NCI-H2171 treated with DMSO at 0.1 percent for 48 hours (cell line): ENCODE data around the gene PMCH.
A peak's percentile ranks its signal among the peaks of the same experiment; 100 is the strongest.
"Not testable (repeated sequence)": the region's sequence is repeated elsewhere in the genome, so short reads cannot be mapped to it uniquely, and the experiment has no call there.

ENCODE experiments used
- DNase-seq: peaks from one replicate; lab custom pipeline; 2025; lab: John Stamatoyannopoulos, UW

PMCH gene, protein sequence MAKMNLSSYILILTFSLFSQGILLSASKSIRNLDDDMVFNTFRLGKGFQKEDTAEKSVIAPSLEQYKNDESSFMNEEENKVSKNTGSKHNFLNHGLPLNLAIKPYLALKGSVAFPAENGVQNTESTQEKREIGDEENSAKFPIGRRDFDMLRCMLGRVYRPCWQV

DNA sequence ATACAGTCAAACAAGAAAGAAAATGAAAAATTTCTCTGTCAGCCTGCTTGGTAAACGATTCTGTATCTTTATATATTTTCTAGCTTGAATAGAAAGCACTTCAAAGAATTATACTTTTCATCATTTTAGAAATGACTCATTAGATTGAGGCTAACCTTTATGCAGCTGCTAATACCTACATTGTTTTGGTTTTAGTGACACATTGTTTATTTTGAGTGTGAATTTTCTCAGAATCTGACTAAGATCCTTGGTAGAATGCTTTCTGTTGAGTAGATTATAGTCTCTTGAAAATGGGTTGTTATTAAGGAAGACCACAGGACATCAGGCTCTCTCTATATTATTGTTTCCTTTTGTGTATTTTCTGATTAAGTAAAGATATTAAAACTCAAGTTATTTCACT lies at the start of gene PMCH:
Gene PMCH (minus strand): TSS at position 45 of the 400 bp plus-strand sequence. CDS start 63 bp downstream, outside the sequence.
- no peak for DNase-seq

GRCh38 chr12:102240859-102241258 lies 43.2 kb upstream of the PMCH start:
- not testable (repeated sequence) for DNase-seq

- no peak for DNase-seq
These were observed 37.0 kb upstream of the PMCH start for GRCh38 chr12:102234599-102234998.

- no peak for DNase-seq
These were observed 34.8 kb upstream of the PMCH start for GRCh38 chr12:102232446-102232845.

- no peak for DNase-seq
These were observed 34.4 kb upstream of the PMCH start for GRCh38 chr12:102232036-102232435.

GRCh38 chr12:102227954-102228353 lies 30.3 kb upstream of the PMCH start:
- no peak for DNase-seq

DNA sequence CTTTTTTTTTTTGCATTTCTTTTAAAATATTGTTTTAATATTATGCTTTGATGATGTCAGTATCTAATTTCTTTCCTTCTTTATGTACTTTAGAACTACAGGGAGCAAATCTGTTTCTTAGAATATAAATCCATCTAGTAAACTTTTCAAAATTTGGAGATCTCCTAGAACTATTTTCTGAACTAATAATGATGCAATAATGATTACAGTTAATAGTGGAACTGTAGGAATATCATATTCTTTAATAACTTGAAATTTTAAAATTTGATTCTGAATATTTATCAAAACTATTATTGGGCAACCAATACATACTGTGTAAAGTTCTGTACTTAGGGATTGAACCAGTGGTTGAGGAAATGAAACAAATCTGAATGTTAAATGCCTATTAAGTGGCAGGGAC lies 23.1 kb upstream of the PMCH start:
- no peak for DNase-seq

DNA sequence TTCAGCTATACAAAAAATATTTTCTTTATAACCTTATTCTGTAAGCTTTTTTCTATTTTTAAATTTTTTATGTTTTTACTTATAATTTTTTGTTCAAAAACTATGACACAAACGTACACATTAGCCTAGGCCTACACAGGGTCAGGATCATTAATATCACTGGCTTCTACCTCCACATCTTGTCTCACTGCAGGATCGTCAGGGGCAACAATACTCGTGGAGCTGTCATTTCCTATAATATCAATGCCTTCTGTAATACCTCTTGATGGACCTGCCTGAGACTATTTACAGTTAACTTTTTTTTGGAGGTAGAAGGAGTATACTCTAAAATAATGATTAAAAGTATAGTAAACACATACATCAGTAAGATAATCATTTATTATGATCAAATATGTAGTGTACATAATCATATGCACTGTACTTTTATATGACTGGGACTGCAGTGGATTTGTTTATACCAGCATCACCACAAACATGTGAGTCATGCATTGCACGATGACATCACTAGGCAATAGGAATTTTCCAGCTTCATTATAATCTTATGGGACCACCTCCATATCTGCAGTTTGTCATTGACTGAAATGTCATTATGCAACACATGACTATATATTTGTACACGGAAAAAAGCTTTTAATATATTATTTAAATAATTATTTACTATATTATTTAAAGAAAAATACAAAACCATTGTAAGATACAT lies 18.5 kb upstream of the PMCH start:
- no peak for DNase-seq

- DNase-seq = no peak
These were observed 6.4 kb upstream of the PMCH start for GRCh38 chr12:102204025-102204424.

- DNase-seq = no peak
These were observed 4.9 kb upstream of the PMCH start for GRCh38 chr12:102202556-102202955.

GRCh38 chr12:102201436-102202061 lies 3.9 kb upstream of the PMCH start:
- DNase-seq = no peak

GRCh38 chr12:102195826-102196225 lies 1.8 kb downstream of the PMCH start:
- no peak for DNase-seq

GRCh38 chr12:102182635-102183034 lies 15.0 kb downstream of the PMCH start:
- no peak for DNase-seq

- no peak for DNase-seq
These were observed 22.9 kb downstream of the PMCH start for GRCh38 chr12:102174761-102175160.

GRCh38 chr12:102174117-102174516 lies 23.5 kb downstream of the PMCH start:
- DNase-seq = no peak

GRCh38 chr12:102172436-102172835 lies 25.2 kb downstream of the PMCH start:
- DNase-seq = no peak

DNA sequence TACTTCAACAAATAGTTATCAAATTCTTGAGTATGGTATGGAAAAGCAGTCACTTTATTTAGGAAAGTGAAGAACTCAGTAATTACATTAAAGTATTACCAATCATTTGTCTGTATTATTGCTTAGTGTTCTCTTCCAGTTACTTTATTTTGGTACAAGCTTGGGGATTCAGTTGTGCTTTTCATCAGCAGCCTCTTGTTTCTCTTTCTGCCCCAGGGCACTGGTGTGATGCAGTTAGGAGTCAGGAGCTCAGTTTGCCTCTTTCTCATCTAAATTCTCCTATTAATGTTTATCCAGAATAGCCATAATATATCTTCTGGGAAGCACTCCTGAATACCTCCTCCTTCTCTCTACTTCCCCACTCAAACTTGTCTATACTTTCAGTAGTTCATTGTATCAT lies 25.7 kb downstream of the PMCH start:
- no peak for DNase-seq

DNA sequence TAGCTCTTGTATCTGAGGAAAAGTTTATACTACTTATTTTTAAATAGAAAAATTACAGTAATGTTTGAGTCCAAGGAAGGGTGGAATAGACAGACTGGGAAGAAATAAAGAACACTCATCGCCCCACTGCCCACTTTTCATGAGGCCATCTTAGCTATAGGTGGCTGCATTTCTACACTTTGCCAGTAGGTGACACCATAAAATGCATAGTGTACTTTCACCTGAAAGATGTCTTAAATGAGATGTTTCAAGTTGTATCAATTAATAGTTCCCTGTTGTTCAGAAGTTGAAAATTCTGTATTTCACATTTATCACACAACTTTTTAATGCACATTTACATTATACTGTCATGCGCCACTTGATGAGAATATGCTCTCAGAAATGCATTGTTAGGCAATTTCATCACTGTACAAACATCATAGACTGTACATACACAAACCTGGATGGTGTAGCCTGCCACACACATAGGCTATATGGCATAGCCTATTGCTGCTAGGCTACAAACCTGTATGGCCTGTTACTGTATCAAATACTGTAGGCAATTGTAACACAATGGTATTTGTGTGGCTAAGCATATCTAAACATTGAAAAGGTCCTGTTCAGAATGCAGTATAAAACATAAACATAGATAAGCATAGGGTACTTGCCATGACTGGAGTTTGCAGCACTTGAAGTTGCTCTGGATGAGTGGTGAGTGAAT lies 27.6 kb downstream of the PMCH start:
- peak; percentile 4 for DNase-seq

DNA sequence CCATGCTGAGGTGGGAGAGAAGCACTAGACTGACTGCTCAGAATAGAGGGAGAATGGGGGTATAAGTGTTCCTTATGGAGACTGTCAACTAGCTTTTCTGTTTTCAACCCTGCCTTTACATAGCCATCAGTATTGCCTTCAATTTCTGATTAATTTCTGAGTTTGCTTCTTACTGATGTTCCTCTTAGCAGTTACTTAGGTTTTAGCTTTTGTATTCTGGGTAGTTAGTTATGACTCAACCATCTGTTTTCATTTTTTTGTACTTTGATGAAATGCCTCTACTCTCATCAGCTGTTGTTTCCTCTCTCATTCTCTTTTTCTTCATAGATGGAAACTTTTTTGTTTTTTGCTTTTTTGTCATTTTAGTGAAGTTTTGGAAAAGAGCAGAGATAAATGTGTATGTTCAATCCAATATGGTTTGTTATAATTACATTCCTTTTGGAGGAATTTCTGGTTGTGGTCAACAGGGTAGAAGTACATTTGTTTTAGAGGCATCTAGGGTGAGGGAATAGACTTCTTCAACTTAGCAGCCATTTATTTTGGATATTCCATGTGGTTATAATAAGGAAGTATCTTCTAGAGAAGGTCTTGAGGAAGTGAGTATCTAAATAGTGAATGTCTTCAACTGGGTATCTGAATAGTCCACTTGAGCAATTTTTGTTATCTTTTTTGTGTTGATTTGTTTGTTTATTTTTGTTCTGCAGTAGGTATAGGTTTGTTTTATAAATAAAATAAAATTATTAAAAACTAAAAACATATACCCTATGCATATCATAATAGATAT lies 29.6 kb downstream of the PMCH start:
- no peak for DNase-seq

- no peak for DNase-seq
These were observed 34.2 kb downstream of the PMCH start for GRCh38 chr12:102163383-102163782.

GRCh38 chr12:102155206-102155605 lies 42.4 kb downstream of the PMCH start:
- not testable (repeated sequence) for DNase-seq

DNA sequence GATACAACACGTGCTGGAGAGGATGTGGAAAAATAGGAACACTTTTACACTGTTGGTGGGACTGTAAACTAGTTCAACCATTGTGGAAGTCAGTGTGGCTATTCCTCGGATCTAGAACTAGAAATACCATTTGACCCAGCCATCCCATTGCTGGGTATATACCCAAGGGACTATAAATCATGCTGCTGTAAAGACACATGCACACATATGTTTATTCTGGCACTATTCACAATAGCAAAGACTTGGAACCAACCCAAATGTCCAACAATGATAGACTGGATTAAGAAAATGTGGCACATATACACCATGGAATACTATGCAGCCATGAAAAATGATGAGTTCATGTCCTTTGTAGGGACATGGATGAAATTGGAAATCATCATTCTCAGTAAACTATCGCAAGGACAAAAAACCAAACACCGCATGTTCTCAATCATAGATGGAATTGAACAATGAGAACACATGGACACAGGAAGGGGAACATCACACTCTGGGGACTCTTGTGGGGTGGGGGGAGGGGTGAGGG lies 50.5 kb downstream of the PMCH start:
- not testable (repeated sequence) for DNase-seq
